Liver (tissue), 9 donors: ENCODE measurements around the gene LIMS2. TPM values are rescaled to one million over a fixed set of nuclear protein-coding genes. Genes with fewer than 3 reads are reported as not detected.

Source experiments
- DNase-seq: peaks from one replicate; pipeline ENCODE4 v3.0.0-alpha.2; 2017; ENCODE audit warnings: low spot score
- H3K27ac ChIP-seq, 2 donors: one replicate each; pipeline ENCODE4 v1.7.0; 2013; ENCODE audit warnings: inconsistent platforms in 2 of 2, low read length in 2 of 2, control low read depth in 1 of 2, low read depth in 1 of 2, mild to moderate bottlenecking in 1 of 2
- H3K27me3 ChIP-seq, 4 donors: one replicate each; pipeline versions ENCODE4 v1.6.1 to v1.7.0; 2013; ENCODE audit warnings: low read length in 3 of 4, inconsistent platforms in 1 of 4, mild to moderate bottlenecking in 1 of 4, moderate library complexity in 1 of 4; ENCODE audit not compliant: control insufficient read depth in 4 of 4, insufficient read depth in 4 of 4
- H3K36me3 ChIP-seq, 4 donors: one replicate each; pipeline versions ENCODE4 v1.6.1 to v1.7.0; 2013; ENCODE audit warnings: low read length in 3 of 4, mild to moderate bottlenecking in 3 of 4, low read depth in 1 of 4, moderate library complexity in 1 of 4; ENCODE audit not compliant: control insufficient read depth in 4 of 4, insufficient read depth in 3 of 4
- H3K4me1 ChIP-seq, 4 donors: one replicate each; pipeline versions ENCODE4 v1.6.1 to v1.7.0; 2013; ENCODE audit warnings: low read length in 3 of 4, mild to moderate bottlenecking in 3 of 4, moderate library complexity in 1 of 4; ENCODE audit not compliant: control insufficient read depth in 4 of 4, insufficient read depth in 4 of 4
- H3K4me3 ChIP-seq, 3 donors: one replicate each; pipeline versions ENCODE4 v1.6.1 to v1.7.0; 2013; ENCODE audit warnings: low read length in 3 of 3, control low read depth in 1 of 3, low read depth in 1 of 3, mild to moderate bottlenecking in 1 of 3
- H3K9ac ChIP-seq, 2 donors: one replicate each; pipeline ENCODE4 v1.7.0; 2013; ENCODE audit warnings: low read length in 2 of 2, mild to moderate bottlenecking in 2 of 2, moderate library complexity in 2 of 2, control low read depth in 1 of 2, low read depth in 1 of 2
- H3K9me3 ChIP-seq, 4 donors: one replicate each; pipeline versions ENCODE4 v1.6.1 to v1.7.0; 2013; ENCODE audit warnings: low read length in 3 of 4; ENCODE audit not compliant: control insufficient read depth in 4 of 4
- CTCF ChIP-seq: fragments of 150-350 bp; IDR thresholded peaks from 2 replicates; pipeline ENCODE4 v1.5.1; 2017; ENCODE audit warnings: improper control_type of control experiment, low read depth, low read length; ENCODE audit not compliant: missing input control
- FOXA1 ChIP-seq: IDR thresholded peaks from 2 replicates; pipeline ENCODE4 v1.6.1; 2016; ENCODE audit warnings: antibody characterized with exemption
- GABPA ChIP-seq, 2 donors: IDR thresholded peaks in 1 of 2; conservative IDR thresholded peaks in 1 of 2; 2 replicates each; pipeline ENCODE4 v1.6.1; 2016; ENCODE audit warnings: antibody characterized with exemption in 2 of 2, mild to moderate bottlenecking in 1 of 2, moderate library complexity in 1 of 2
- RAD21 ChIP-seq, 2 donors: IDR thresholded peaks; 2 replicates each; pipeline ENCODE4 v1.6.1; 2016; ENCODE audit warnings: antibody characterized with exemption in 2 of 2, mild to moderate bottlenecking in 2 of 2
- SP1 ChIP-seq: IDR thresholded peaks from 2 replicates; pipeline ENCODE4 v1.6.1; 2018; ENCODE audit warnings: antibody characterized with exemption, mild to moderate bottlenecking
- YY1 ChIP-seq: IDR thresholded peaks from 2 replicates; pipeline ENCODE4 v1.6.1; 2016; ENCODE audit warnings: antibody characterized with exemption, mild to moderate bottlenecking
- WGBS: extraction: QIAGEN DNeasy Blood & Tissue Kit; methylation state at CpG from one replicate; pipeline ENCODE4 v1.1.7; 2013; 5-methylcytosine and 5-hydroxymethylcytosine counted together
- polyA plus RNA-seq, 2 donors: library from polyadenylated mRNA; stranded (reverse) in 1 of 2; unstranded in 1 of 2; fragments of 200-250 nt in 1 of 2; fragments of >200 nt in 1 of 2; fragmentation: Nextera tagmentation in 1 of 2; extraction: Ambion mirVana in 1 of 2; gene quantifications; one replicate each; pipeline versions ENCODE4 v1.2.1 to v1.2.3, GENCODE V29; 2013 to 2015
- total RNA-seq, 2 donors: library from RNA; depleted of rRNA; stranded (reverse); fragments of >200 nt; gene quantifications; one replicate each; pipeline ENCODE4 v1.2.3, GENCODE V29; 2014
- TF ChIP-seq, protein P1 (sequence below): IDR thresholded peaks from 2 replicates; pipeline ENCODE4 v1.6.1; 2016; ENCODE audit warnings: antibody characterized with exemption
- TF ChIP-seq, protein P2 (sequence below): IDR thresholded peaks from 2 replicates; pipeline ENCODE4 v1.6.1; 2016; ENCODE audit warnings: antibody characterized with exemption
- donor health status: healthy.
- donor health status: healthy.
- donor health status: healthy.
- donor health status: healthy.
- donor health status: healthy.

The LIMS2 gene
- total and polyA plus RNA-seq, 4 donors: 1.4 to 17.9 (median 16.1) TPM

DNA sequence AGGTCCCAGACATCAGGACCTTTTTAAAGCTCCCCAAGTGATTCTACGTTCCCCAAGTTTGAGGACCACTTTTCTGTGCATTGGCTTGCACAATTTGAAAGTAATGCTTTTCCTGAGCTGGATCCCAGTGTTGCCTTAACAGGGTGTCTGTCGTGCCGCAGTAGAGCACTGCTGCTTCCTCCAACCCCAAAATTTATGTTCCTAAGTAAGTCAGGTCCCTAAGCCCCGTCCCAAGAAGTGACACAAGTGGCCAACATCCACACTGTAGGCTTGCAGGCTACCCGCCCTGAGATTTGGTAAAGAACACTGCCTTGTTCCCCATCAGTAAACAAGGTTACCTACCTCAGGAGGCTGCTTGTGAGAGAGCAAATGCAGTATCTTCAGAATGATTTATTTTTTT, 28.0 kb upstream of the LIMS2 start:
- WGBS: 94% methylated on average over 5 of the region's 5 CpGs

DNA sequence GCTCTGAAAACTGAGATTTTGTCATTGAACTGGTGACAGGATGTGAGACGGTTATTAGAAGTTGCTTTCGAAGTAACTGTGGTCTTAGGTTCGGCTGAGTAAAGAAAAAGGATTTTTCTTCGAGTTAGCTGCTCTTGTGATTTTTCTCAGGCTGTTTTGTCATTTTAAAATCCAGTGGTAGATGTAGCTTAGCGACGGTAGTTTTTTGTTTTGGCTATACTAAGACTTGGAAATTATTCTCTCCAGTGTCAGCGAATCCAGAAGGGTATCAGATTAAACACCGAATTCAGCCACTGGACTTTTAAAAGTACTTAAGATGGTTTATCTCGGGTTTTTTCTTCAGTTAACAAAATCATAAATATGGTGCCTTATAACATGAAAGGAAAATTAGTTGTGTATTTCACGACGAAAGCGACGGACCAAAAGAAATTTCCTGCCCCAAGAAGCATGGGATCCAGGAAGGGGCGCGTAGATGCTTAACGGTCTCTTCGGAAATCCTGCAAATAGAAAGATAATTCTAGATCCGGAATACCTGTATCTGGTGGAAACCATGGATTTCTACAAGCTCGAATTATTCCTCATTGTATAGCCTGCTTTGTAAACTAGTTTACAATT, 27.2 kb upstream of the LIMS2 start:
- TF ChIP-seq GABPA (IDR thresholded peaks at IDR 0.05 in 1 of 2, conservative IDR thresholded peaks at IDR 0.05 in 1 of 2) (no peak), SP1 (peak; percentile 11), RAD21 (IDR thresholded peaks at IDR 0.05) (peak in 1 of 2 donors; percentile 3)
- TF ChIP-seq, protein P1, sequence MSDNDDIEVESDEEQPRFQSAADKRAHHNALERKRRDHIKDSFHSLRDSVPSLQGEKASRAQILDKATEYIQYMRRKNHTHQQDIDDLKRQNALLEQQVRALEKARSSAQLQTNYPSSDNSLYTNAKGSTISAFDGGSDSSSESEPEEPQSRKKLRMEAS: peak; percentile 28
- TF ChIP-seq, protein P2, sequence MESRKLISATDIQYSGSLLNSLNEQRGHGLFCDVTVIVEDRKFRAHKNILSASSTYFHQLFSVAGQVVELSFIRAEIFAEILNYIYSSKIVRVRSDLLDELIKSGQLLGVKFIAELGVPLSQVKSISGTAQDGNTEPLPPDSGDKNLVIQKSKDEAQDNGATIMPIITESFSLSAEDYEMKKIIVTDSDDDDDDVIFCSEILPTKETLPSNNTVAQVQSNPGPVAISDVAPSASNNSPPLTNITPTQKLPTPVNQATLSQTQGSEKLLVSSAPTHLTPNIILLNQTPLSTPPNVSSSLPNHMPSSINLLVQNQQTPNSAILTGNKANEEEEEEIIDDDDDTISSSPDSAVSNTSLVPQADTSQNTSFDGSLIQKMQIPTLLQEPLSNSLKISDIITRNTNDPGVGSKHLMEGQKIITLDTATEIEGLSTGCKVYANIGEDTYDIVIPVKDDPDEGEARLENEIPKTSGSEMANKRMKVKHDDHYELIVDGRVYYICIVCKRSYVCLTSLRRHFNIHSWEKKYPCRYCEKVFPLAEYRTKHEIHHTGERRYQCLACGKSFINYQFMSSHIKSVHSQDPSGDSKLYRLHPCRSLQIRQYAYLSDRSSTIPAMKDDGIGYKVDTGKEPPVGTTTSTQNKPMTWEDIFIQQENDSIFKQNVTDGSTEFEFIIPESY: no peak
- Histone ChIP-seq H3K9ac (peak overlapping the region; percentile 20 to 40), H3K36me3 (peaks cover 0 to 2% (median 0%) of the 10 kb centered on the region in 4 donors), H3K9me3 (no peaks in the 10 kb centered on the region), H3K4me1 (peaks cover 13 to 38% (median 27%) of the 10 kb centered on the region in 4 donors), H3K27me3 (no peaks in the 10 kb centered on the region), H3K4me3 (peak overlapping the region; percentile 49 to 90 (median 77)), H3K27ac (peak overlapping the region; percentile 91 to 96)
- WGBS: 58% methylated on average over 19 of the region's 19 CpGs
- DNase-seq: no peak

More for the DNA sequence above, 28.0 kb upstream of the LIMS2 start:
- H3K9me3 ChIP-seq: no peaks in the 10 kb centered on the region
- no peak overlapping the region for H3K27ac ChIP-seq
- H3K4me3 ChIP-seq: no peak overlapping the region
- TF ChIP-seq SP1 (no peak), YY1 (no peak)
- DNase-seq: no peak
- H3K4me1 ChIP-seq: peaks cover 13 to 40% (median 27%) of the 10 kb centered on the region in 4 donors
- H3K27me3 ChIP-seq: no peaks in the 10 kb centered on the region
- H3K9ac ChIP-seq: no peak overlapping the region
- H3K36me3 ChIP-seq: peaks cover 0 to 8% (median 3%) of the 10 kb centered on the region in 4 donors

DNA sequence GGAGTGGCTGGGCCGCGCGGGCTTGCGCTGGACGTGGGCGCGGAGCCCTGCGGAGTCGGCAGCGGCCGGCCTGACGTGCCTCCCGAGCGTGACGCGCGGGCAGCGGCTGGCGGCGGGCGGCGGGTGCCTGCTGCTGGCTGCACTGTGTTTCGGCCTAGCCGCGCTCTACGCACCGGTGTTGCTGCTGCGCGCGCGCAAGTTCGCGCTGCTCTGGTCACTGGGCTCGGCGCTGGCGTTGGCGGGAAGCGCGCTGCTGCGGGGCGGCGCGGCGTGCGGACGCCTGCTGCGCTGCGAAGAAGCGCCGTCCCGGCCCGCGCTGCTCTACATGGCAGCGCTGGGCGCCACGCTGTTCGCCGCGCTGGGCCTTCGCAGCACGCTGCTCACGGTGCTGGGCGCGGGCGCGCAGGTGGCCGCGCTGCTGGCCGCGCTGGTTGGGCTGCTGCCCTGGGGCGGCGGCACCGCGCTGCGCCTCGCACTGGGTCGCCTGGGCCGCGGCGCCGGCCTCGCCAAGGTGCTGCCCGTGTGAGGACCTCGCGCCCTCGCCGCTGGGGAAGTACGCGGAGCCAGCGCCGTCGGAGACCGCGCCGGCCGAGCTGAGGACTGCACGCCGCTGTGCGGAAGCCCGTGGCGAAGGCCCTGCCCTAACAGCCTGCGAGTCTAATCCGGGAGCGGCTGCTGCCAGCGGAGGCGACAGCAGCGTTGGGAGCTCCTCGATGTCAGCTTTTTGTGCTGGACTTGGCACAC, 26.5 kb upstream of the LIMS2 start:
- under 1% methylated on average over 108 of the region's 108 CpGs for WGBS
- peaks cover 13 to 38% (median 25%) of the 10 kb centered on the region in 4 donors for H3K4me1 ChIP-seq
- H3K9ac ChIP-seq: peak overlapping the region; percentile 40 to 52
- peak overlapping the region; percentile 91 to 96 for H3K27ac ChIP-seq
- TF ChIP-seq CTCF: peak; percentile 32
- no peak for TF ChIP-seq FOXA1
- peak; percentile 17 for TF ChIP-seq YY1
- TF ChIP-seq RAD21 (IDR thresholded peaks at IDR 0.05): peak; percentile 41 to 65
- H3K9me3 ChIP-seq: no peaks in the 10 kb centered on the region
- H3K27me3 ChIP-seq: no peaks in the 10 kb centered on the region
- H3K4me3 ChIP-seq: peak overlapping the region; percentile 77 to 90 (median 89)
- DNase-seq: peak; percentile 77
- no peaks in the 10 kb centered on the region for H3K36me3 ChIP-seq
